Measurements from ENCODE around the gene MYO16.

- TF ChIP-seq CTCF (IDR thresholded peaks at IDR 0.05; ENCODE audit: poor library complexity, severe bottlenecking): no peak
- no peak for TF ChIP-seq RAD21 (conservative IDR thresholded peaks at IDR 0.05)
- no peak for TF ChIP-seq MXI1 (conservative IDR thresholded peaks at IDR 0.05; ENCODE audit: poor library complexity, severe bottlenecking)
- no peak for TF ChIP-seq EP300 (conservative IDR thresholded peaks at IDR 0.05; ENCODE audit: poor library complexity, severe bottlenecking)
- TF ChIP-seq POLR2AphosphoS5 (IDR thresholded peaks at IDR 0.05): no peak
- no peak for TF ChIP-seq REST (IDR thresholded peaks at IDR 0.05; ENCODE audit: borderline replicate concordance)
- no peak for TF ChIP-seq TAF1 (IDR thresholded peaks at IDR 0.05; ENCODE audit: low read depth)
Observed at GRCh38 chr13:108947551-108948030, 318.2 kb downstream of the MYO16 start.

All from neural cell (in vitro differentiated cells).